SH-SY5Y (cell line): Measurements from ENCODE around the gene ABHD16B.

ENCODE experiments used
- GATA2 ChIP-seq: IDR thresholded peaks from 2 replicates; pipeline ENCODE4 v1.6.1; 2011; ENCODE audit warnings: mild to moderate bottlenecking, low read depth, low read length
- GATA3 ChIP-seq: IDR thresholded peaks from 2 replicates; pipeline ENCODE4 v1.6.1; 2011; ENCODE audit warnings: low read depth, mild to moderate bottlenecking, low read length, moderate library complexity

DNA sequence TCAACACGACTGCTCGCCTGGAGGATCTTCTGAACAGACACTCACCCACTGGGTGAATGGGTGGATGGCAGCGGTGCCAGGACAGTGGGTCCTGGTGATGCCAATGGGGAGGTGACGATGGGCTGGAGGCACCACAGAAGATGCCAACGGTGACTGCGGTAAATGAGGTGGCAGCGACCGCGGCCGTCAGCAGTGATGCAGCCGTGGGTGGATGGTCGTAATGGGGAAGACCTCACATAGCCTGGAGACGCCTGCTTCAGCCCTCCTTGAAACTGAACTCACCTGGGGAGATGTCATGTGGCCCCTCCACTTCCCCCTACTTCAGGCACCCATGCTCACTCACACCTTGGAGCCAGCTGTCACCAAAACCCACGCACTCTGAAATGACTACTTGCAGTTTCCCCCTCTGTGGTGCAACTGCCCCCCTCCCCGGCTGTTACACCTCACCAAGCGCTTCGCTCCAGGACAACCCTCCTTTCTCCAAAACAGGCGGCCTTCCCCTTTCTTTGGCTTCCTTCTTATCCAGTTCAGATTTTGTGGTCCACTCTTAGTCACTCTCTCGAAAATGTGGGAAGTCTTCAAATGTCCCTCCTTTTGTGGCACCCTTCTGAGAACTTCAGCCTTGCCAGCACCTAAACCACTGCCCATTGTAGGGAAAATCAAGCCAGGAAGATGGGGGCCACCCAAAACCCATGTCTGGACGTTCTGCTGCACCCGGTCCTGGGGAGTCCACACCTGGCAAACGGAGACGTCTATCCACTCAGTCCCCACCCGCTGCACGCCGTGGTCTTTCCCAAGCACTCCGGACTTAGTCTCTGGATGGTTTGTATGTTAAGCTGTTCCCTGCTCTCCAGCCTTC lies 10.4 kb upstream of the ABHD16B start:
- no peak for TF ChIP-seq GATA2
- no peak for TF ChIP-seq GATA3
